Neural cell (in vitro differentiated cells): ENCODE results near the gene GASK1B.

ENCODE experiments used
- CTCF ChIP-seq: fragments of 450-650 bp; IDR thresholded peaks from 2 replicates; pipeline ENCODE4 v1.5.1; 2014; ENCODE audit warnings: antibody characterized with exemption, mild to moderate bottlenecking, moderate library complexity; ENCODE audit not compliant: poor library complexity, severe bottlenecking
- EP300 ChIP-seq: fragments of 450-650 bp; conservative IDR thresholded peaks from 2 replicates; pipeline ENCODE4 v1.6.1; 2014; ENCODE audit warnings: antibody characterized with exemption, mild to moderate bottlenecking, moderate library complexity; ENCODE audit not compliant: poor library complexity, severe bottlenecking
- EZH2 ChIP-seq: fragments of 200-600, 300-800 bp; shearing (Covaris generic), sonication (generic); IDR thresholded peaks from 2 replicates; pipeline ENCODE4 v1.6.1; 2014; ENCODE audit warnings: antibody characterized with exemption, low read length, borderline replicate concordance, mild to moderate bottlenecking; ENCODE audit not compliant: insufficient read depth, poor library complexity, severe bottlenecking
- MXI1 ChIP-seq: fragments of 450-650 bp; conservative IDR thresholded peaks from 2 replicates; pipeline ENCODE4 v1.6.1; 2014; ENCODE audit warnings: antibody characterized with exemption, mild to moderate bottlenecking; ENCODE audit not compliant: poor library complexity, severe bottlenecking
- RAD21 ChIP-seq: fragments of 450-650 bp; conservative IDR thresholded peaks from 2 replicates; pipeline ENCODE4 v1.6.1; 2014; ENCODE audit warnings: antibody characterized with exemption, mild to moderate bottlenecking, moderate library complexity
- REST ChIP-seq: IDR thresholded peaks from 2 replicates; pipeline ENCODE4 v1.6.1; 2012; ENCODE audit warnings: borderline replicate concordance
- SMC3 ChIP-seq: fragments of 450-650 bp; conservative IDR thresholded peaks from 2 replicates; pipeline ENCODE4 v1.6.1; 2014; ENCODE audit warnings: antibody characterized with exemption, mild to moderate bottlenecking, moderate library complexity; ENCODE audit not compliant: poor library complexity

GRCh38 chr4:158201322-158201721 is 28.5 kb upstream of the GASK1B start:
- TF ChIP-seq EP300, result no peak
- no peak for TF ChIP-seq CTCF
- TF ChIP-seq RAD21, result no peak
- no peak for TF ChIP-seq EZH2
- TF ChIP-seq SMC3, result no peak
- TF ChIP-seq MXI1, result no peak
- no peak for TF ChIP-seq REST
